ENCODE results near the gene C1QTNF7.

The C1QTNF7 gene

DNA sequence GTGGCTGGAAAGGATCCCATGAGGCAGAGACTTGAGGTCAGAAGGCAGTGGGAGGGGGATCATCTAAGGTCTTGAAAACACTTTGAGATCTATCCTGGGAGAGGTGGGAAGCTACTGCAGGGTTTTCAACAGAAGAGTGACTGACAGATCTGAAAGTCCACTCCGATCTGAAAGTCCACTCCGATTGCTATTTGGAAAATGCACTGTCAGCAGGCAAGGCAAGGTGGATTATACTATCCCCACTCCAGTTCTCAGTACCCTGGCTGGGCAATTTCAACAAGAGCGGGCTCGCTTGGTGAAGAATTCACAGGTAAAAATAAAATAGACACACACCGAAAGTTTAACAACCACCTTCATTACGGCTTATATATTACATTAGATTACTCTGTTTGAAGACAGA lies 42.3 kb upstream of the C1QTNF7 start:
- TF ChIP-seq POLR2AphosphoS5 (IDR thresholded peaks at IDR 0.05; ENCODE audit: low read depth, low read length) (no peak), SIN3A (IDR thresholded peaks at IDR 0.05; ENCODE audit: borderline replicate concordance, insufficient read depth, low read length) (no peak), TAF1 (IDR thresholded peaks at IDR 0.05; ENCODE audit: borderline replicate concordance, insufficient read depth, low read length) (no peak), FOXP2 (optimal IDR thresholded peaks at IDR 0.05; ENCODE audit: borderline replicate concordance, extremely low read depth, extremely low read length, insufficient read depth) (no peak)
- TF ChIP-seq, protein P1, sequence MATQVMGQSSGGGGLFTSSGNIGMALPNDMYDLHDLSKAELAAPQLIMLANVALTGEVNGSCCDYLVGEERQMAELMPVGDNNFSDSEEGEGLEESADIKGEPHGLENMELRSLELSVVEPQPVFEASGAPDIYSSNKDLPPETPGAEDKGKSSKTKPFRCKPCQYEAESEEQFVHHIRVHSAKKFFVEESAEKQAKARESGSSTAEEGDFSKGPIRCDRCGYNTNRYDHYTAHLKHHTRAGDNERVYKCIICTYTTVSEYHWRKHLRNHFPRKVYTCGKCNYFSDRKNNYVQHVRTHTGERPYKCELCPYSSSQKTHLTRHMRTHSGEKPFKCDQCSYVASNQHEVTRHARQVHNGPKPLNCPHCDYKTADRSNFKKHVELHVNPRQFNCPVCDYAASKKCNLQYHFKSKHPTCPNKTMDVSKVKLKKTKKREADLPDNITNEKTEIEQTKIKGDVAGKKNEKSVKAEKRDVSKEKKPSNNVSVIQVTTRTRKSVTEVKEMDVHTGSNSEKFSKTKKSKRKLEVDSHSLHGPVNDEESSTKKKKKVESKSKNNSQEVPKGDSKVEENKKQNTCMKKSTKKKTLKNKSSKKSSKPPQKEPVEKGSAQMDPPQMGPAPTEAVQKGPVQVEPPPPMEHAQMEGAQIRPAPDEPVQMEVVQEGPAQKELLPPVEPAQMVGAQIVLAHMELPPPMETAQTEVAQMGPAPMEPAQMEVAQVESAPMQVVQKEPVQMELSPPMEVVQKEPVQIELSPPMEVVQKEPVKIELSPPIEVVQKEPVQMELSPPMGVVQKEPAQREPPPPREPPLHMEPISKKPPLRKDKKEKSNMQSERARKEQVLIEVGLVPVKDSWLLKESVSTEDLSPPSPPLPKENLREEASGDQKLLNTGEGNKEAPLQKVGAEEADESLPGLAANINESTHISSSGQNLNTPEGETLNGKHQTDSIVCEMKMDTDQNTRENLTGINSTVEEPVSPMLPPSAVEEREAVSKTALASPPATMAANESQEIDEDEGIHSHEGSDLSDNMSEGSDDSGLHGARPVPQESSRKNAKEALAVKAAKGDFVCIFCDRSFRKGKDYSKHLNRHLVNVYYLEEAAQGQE (IDR thresholded peaks at IDR 0.05; ENCODE audit: insufficient read depth in 1 of 2, low read depth in 2 of 2, low read length in 2 of 2): no peak

DNA sequence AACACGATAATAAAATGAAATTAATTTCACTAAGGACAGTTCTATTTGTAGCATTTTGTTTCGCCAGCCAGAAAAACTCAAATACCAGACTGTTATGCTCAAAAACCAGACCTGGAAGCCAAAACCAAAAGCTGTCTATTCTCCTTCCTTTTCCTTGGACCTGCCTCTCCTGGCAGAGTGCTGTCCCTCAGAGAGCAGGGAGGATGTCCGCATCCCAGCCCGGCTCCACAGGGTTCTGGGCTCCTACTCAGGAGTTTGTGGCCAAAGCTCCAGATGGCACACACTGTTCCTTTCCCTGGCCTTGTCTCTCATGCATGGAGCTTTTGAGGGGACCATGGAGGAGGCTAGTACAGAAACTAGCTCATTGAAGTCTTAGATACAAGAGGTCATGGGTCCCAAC lies 41.9 kb upstream of the C1QTNF7 start:
- TF ChIP-seq, protein P1 (IDR thresholded peaks at IDR 0.05; ENCODE audit: insufficient read depth in 1 of 2, low read depth in 2 of 2, low read length in 2 of 2): no peak
- TF ChIP-seq FOXP2 (optimal IDR thresholded peaks at IDR 0.05; ENCODE audit: borderline replicate concordance, extremely low read depth, extremely low read length, insufficient read depth): no peak
- TF ChIP-seq POLR2AphosphoS5 (IDR thresholded peaks at IDR 0.05; ENCODE audit: low read depth, low read length): no peak

DNA sequence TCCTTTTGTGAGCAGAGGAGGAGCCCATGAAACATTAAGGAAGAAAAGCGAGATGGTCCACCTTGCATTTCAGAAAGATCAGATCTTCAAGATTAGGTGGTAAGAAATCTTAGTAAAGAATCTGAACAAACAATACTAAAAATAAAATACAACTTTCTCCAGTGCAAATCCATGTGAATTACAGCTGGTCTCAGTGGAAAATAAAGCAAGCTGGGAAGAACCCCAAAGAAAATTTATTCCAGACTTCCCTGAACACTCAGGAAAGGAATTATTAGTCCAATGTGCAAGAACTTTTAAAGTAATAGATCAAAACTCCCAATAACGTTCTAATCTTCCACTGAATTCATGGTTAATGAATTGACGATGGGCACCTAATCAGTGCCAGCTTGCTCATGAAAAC lies 37.3 kb upstream of the C1QTNF7 start:
- no peak for TF ChIP-seq POLR2AphosphoS5 (IDR thresholded peaks at IDR 0.05; ENCODE audit: low read depth, low read length)
- no peak for TF ChIP-seq TAF1 (IDR thresholded peaks at IDR 0.05; ENCODE audit: borderline replicate concordance, insufficient read depth, low read length)
- no peak for TF ChIP-seq SIN3A (IDR thresholded peaks at IDR 0.05; ENCODE audit: borderline replicate concordance, insufficient read depth, low read length)
- TF ChIP-seq, protein P1 (IDR thresholded peaks at IDR 0.05; ENCODE audit: insufficient read depth in 1 of 2, low read depth in 2 of 2, low read length in 2 of 2): no peak
- TF ChIP-seq FOXP2 (optimal IDR thresholded peaks at IDR 0.05; ENCODE audit: borderline replicate concordance, extremely low read depth, extremely low read length, insufficient read depth): no peak

DNA sequence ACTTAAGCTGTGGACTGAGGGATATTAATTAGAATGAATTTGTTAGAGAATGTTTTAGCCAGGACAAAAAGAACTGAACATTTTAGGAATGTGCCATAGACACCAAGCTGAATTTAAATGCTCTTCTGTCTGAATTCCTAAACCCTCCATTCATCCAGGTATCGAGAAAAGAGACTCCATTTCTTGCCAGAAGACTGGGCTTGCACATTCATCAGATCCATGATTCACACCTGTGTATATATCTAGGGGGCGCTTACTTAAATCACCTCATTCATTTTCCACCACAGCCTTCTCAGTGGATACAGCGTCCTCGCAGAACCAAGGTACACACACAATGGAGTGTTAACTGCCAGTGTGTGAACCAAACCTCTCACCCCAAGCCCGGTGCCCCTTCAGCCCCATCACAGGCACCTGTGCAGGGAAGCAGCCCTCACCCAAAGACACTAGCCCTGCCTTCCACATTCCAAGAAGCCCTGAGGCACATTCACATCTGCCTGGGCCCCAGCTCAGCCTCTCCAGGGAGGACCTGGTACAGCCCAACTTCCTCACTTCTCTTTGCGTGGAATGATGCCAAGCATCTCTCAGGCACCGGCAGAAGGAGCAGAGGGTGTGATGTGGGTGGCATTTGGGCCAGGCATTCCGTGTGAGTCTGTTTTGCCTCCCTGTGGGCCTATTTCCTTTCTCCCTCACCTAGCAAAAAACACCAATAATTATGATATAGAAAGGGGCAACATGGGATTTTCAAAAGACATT lies 35.6 kb upstream of the C1QTNF7 start:
- TF ChIP-seq SIN3A (IDR thresholded peaks at IDR 0.05; ENCODE audit: borderline replicate concordance, insufficient read depth, low read length) (no peak), TAF1 (IDR thresholded peaks at IDR 0.05; ENCODE audit: borderline replicate concordance, insufficient read depth, low read length) (no peak), POLR2AphosphoS5 (IDR thresholded peaks at IDR 0.05; ENCODE audit: low read depth, low read length) (no peak), FOXP2 (optimal IDR thresholded peaks at IDR 0.05; ENCODE audit: borderline replicate concordance, extremely low read depth, extremely low read length, insufficient read depth) (no peak)
- TF ChIP-seq, protein P1 (IDR thresholded peaks at IDR 0.05; ENCODE audit: insufficient read depth in 1 of 2, low read depth in 2 of 2, low read length in 2 of 2): no peak
